NCI-H1436 (cell line): ENCODE results near the gene CCDC194.
A peak's percentile ranks its signal among the peaks of the same experiment; 100 is the strongest.

Experiments used
- DNase-seq: peaks from one replicate; lab custom pipeline; 2025; lab: John Stamatoyannopoulos, UW

The CCDC194 gene

GRCh38 chr19:17405250-17406045, 11.5 kb upstream of the CCDC194 start, which contains the start of gene BST2:
Gene BST2, minus strand, starts transcription at chr19:17405630. Its CDS starts 55 bp downstream, at chr19:17405575.
- DNase-seq: no peak

DNA sequence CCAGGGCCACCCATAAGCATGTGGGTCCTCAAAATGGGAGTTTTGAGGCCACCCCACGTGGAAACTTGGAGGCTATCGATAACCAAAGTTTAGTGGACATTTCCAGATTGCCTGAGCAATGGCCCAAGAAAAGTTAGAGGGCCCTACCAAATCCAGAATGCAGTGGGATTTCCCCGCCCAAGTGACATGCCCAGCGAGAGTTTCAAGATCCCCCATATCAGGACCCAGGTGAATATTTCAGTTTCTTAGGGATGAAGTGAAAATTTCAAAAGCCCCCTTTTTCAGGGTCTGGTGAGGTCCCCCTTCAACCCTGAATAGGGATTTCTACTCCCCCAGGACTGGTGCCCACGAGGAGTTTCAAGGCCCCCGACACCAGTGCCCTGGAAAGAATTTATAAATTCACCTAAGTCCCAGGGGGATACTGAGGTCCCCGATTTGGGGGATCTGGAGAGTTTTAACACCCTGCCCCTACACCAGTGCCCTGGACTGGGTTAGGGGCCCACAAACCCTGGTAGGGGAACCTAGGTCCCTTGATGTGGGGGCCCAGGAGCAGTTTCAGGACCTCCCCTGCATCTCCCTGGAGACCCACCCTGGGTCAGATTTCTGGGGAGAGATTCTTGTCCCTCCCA, 10.7 kb upstream of the CCDC194 start:
- DNase-seq: no peak

GRCh38 chr19:17404015-17404414, 10.0 kb upstream of the CCDC194 start:
- DNase-seq: no peak

DNA sequence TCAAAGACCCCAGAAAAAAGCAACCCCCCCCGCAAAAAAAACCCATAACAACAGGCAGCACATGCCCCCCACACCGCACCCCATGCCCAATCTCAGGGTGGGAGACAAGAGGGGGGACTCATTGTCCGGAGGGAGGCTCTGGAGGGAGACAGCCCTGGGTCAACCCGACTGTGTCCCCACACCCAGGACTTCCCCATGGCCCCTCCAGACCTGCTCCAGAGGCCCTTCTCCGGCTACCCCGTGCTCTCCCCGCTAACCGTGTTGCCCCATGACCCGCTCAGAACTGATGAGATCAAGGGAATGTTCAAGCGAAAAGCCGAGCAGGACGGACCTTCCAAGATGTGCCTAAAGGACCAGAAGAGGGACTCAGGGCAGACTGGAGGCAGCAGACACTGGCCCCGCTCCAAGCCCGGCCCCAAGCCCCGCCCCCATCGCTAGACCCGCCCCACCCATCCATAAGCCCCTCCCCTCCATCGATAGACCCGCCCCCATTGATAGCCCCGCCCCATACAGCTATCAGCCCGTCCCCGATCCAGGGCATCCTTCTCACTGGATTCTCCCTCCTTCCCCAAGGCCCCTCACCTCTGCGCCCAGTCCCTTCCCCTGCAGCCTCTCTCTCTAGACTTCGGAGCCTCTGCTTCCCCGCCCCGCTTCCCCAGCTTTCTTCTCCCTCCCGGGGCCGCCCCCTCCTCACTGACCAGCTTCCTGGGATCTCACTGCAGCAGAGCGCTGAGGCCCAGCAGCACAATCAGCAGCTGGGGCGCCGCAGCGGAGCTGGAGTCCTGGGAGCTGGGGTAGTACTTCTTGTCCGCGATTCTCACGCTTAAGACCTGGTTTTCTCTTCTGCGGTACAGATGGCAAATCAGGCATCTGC, 9.2 kb upstream of the CCDC194 start:
- no peak for DNase-seq

GRCh38 chr19:17401628-17402027, 7.6 kb upstream of the CCDC194 start:
- no peak for DNase-seq

- DNase-seq: no peak
These were observed 5.0 kb upstream of the CCDC194 start for GRCh38 chr19:17398902-17399527.

- DNase-seq: no peak
These were observed 957 bp upstream of the CCDC194 start for GRCh38 chr19:17394891-17395415.

DNA sequence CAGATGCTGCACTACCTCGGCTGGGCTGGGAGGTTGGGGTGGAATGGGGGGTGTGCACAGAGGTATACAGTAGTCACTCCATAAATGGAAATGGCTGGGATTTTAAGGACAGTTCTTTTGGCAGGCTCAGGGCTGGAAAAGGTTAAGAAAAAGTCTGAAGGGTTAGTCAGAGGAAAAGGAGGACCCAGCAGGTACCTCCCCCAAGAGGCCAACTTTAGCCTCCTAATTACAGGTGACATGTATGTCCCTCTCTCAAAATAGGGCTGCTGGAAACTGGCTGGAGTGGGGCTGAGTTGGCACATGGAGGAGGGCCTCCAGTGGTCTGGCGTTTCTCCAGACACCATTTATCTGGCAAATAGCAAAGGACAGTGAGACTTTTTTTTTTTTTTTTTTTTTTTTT, 994 bp downstream of the CCDC194 start:
- DNase-seq: no peak

GRCh38 chr19:17391371-17392151, 2.4 kb downstream of the CCDC194 start:
- DNase-seq: no peak

DNA sequence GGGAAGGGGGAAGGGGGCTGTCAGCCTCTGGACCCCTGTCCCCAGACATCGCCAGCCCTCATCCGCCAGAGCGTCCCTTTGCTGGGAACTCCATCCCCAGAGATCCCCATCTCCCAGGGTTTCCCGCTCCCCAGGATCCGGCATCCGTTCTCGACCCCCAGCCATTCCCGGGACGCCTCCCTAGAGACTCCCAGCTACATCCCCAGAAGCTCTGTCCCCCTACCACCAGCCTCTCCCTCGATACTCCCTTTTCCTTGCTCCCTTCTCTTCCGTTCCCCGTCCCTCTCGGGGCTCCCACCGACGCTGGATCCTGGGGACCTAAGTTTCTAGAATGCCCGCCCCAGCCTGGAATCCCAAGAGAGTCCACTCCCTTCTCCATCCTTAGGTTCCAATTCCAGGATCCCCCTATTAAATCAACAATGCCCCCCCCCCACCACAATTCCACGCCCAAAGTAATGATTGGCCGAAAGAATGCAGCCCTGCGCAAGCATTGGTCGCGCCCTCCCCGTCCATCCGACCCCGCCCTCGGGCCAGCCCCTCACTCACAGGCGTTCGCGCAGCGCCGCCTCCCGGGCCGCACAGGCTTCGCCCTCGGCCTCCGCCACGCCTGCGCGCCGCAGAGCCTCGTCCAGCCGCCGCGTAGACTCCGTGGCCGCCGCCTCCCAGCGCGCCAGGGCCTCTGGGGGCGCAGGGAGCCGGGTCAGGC, 3.2 kb downstream of the CCDC194 start:
- DNase-seq: peak; percentile 87

GRCh38 chr19:17389957-17390664, 3.9 kb downstream of the CCDC194 start:
- DNase-seq: no peak

- no peak for DNase-seq
These were observed 4.7 kb downstream of the CCDC194 start for GRCh38 chr19:17389288-17389687.

DNA sequence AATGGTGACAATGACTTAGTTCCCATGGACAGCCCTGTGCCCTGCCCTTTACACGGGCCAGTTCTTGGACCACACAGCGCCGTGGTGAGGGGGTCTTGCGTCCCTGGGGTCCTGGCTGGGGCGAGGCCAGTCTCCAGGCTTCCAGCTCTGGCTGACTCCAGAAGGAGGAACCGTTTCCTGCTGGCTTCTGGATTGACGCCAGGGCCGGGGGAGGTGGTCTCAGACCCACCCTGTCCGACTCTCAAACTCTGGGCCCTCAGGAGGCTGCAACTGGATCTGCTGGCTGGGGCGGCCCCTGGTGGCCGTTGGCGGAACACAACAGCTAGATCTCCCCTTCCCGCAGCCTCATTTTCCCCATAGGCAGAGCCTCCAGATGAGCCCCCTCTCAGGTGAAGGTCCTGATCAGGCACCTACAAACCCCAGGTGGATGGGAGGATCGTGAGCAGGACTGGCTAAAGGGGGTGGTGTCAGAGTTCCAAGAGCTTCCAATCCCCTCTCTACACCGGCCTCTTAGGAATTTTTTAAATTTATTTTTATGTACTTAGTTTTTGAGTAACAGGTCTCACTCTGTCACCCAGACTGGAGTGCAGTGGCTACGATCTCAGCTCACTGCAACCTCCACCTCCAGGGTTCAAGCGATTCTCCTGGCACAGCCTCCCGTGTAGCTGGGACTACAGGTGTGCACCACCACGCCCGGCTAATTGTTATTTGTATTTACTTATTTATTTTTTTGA, 8.0 kb downstream of the CCDC194 start:
- no peak for DNase-seq

DNA sequence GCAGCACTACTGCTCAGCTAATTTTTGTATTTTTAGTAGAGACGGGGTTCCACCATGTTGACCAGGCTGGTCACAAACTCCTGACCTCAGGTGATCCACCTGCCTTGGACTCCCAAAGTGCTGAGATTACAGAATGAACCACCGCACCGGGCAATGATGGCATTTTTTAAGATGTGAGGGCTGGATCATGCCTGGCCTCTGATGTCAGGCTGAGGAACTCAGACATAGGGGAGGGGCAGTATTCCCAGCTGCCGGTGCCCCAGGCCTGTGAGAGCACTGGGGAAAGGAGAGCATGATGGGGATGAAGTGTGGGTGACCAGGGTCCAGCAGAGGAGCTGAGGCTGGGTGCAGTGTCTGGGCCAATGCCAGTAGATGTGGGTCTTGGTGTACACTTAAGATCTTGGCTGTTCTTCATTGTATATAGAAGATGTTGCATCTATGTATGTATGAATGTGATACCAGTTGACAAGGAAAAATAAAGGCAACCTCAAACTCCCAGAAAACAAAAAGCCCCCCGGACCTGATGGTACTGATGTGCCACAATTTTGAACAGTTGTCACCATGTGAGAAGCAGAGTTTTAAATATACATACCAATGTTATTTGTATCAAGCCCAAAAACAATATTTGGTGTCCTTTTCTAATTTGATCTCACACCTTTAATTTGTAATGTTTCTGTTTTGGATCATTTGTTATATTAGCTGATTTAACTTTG, 13.4 kb downstream of the CCDC194 start:
- no peak for DNase-seq

DNA sequence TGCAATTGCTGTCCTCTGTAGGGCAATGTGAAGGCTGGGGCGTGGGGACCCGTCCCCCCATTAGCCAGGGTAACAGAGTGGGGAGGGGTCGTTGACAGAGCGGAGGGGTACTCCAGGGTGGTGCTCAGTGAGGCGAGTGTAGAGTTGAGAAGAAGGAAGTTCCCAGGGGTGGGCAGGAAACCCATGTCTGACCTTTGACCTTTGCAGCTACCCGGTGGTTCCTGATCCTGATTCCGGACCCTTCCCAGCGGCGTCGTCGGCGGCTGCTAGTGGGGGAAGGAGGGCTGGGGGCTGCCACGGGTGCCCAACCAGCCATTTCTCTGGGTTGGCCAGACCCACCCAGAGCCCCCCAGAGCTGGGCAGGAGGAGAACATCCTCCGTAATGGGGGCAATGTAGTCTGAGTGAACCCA, 14.8 kb downstream of the CCDC194 start:
- DNase-seq: no peak

DNA sequence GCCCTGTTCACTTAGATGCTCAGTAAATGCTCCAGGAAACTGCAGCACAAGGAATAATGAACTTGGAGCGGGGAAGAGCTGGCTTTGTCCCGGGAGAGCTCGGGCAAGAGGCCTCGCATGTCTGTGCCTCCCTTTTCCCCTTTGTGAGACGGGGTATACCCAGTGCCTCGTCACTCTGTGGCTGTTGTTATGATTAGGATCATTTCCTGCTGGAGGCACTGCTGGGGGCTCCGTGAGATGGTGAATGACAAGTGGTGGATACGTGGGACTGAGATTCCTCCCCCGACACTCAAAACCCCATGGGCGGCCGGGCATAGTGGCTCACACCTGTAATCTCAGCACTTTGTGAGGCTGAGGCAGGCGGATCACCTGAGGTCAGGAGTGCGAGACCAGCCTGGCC, 15.7 kb downstream of the CCDC194 start:
- DNase-seq: no peak

- no peak for DNase-seq
These were observed 16.9 kb downstream of the CCDC194 start, which contains the start of gene PLVAP for GRCh38 chr19:17376935-17377600. Gene PLVAP, minus strand, starts transcription at chr19:17377342. Its CDS starts 54 bp downstream, at chr19:17377288.
